ENCODE data around the gene MAST3. TPM values are rescaled to one million over a fixed set of nuclear protein-coding genes. Genes with fewer than 3 reads are reported as not detected.

The MAST3 gene
- total RNA-seq, 2 experiments from 2014 or later = 14.8 to 31.4 TPM

GRCh38 chr19:18173572-18174288 lies 76.2 kb downstream of the MAST3 start, which contains the start of gene IFI30:
IFI30 (plus strand) TSS chr19:18173813; CDS start chr19:18173842, 29 bp downstream.
- intact Hi-C loops (cut with micrococcal nuclease; ENCODE audit: unreplicated experiment) = no loop called here
- Histone ChIP-seq H3K9me2 (ENCODE audit: insufficient read depth, low read length) (no peaks in the 10 kb centered on the region), H3K27ac (ENCODE audit: low read depth, low read length, poor library complexity, severe bottlenecking) (peak within 1 kb of the TSS; percentile 93), H3K4me2 (ENCODE audit: low read length) (peak within 1 kb of the TSS; percentile 100), H3K4me1 (ENCODE audit: insufficient read depth, low read length, poor library complexity, severe bottlenecking) (peaks cover 63% of the 10 kb centered on the region), H3K4me3 (ENCODE audit: low read depth, low read length, poor library complexity, severe bottlenecking) (peak within 1 kb of the TSS; percentile 88), H2AFZ (ENCODE audit: low read length) (peak within 1 kb of the TSS; percentile 30; the same call in 1 of the 2 replicates), H4K20me1 (ENCODE audit: insufficient read depth, low read length) (peaks cover 6% of the 10 kb centered on the region; the same call in 1 of the 2 replicates), H3K79me2 (ENCODE audit: insufficient read depth, low read depth, low read length) (peaks cover 24% of the 10 kb centered on the region), H3K9me3 (ENCODE audit: low read length) (no peaks in the 10 kb centered on the region), H3K36me3 (ENCODE audit: insufficient read depth, low read length) (peaks cover 36% of the 10 kb centered on the region)
- CTCF ChIA-PET (ENCODE audit: unreplicated experiment) = no interaction called here
- no TSS peak for BruUV-seq (replicated peaks)
- peak; percentile 90 for DNase-seq (ENCODE audit: low spot score)
- POLR2A ChIA-PET = interaction anchor here (1.0 kb wide), 1 partner anchor 9 kb away, joined by 4 read pairs; no protein-coding TSS in a partner anchor
- TF ChIP-seq EZH2phosphoT487 (IDR thresholded peaks at IDR 0.05; ENCODE audit: borderline replicate concordance, low read depth, low read length) (no peak), CTCF (conservative IDR thresholded peaks at IDR 0.05; ENCODE audit: low read length) (no peak)

- no peak overlapping the region for H2AFZ ChIP-seq (ENCODE audit: low read length)
- intact Hi-C loops (cut with micrococcal nuclease; ENCODE audit: unreplicated experiment) = no loop called here
- TF ChIP-seq CTCF (conservative IDR thresholded peaks at IDR 0.05; ENCODE audit: low read length) (no peak), EZH2phosphoT487 (IDR thresholded peaks at IDR 0.05; ENCODE audit: borderline replicate concordance, low read depth, low read length) (no peak)
These were observed 77.4 kb downstream of the MAST3 start for GRCh38 chr19:18174983-18175382.

More at GRCh38 chr19:18174983-18175382, 77.4 kb downstream of the MAST3 start:
- Histone ChIP-seq H3K4me1 (ENCODE audit: insufficient read depth, low read length, poor library complexity, severe bottlenecking) (peaks cover 50% of the 10 kb centered on the region), H3K9me2 (ENCODE audit: insufficient read depth, low read length) (no peaks in the 10 kb centered on the region), H3K27ac (ENCODE audit: low read depth, low read length, poor library complexity, severe bottlenecking) (peak overlapping the region; percentile 93), H3K4me3 (ENCODE audit: low read depth, low read length, poor library complexity, severe bottlenecking) (peak overlapping the region; percentile 88), H3K9me3 (ENCODE audit: low read length) (no peaks in the 10 kb centered on the region), H3K4me2 (ENCODE audit: low read length) (peak overlapping the region; percentile 100), H3K79me2 (ENCODE audit: insufficient read depth, low read depth, low read length) (peaks cover 24% of the 10 kb centered on the region), H3K36me3 (ENCODE audit: insufficient read depth, low read length) (peaks cover 42% of the 10 kb centered on the region), H4K20me1 (ENCODE audit: insufficient read depth, low read length) (peaks cover 6% of the 10 kb centered on the region; the same call in 1 of the 2 replicates)
- CTCF ChIA-PET (ENCODE audit: unreplicated experiment) = no interaction called here
- POLR2A ChIA-PET = interaction anchor here (0.7 to 1.0 kb wide), 3 partner anchors 8 to 17 kb away, joined by 3 to 4 read pairs (median 3); no protein-coding TSS in a partner anchor
- no peak for DNase-seq (ENCODE audit: low spot score)
- no TSS peak for BruUV-seq (replicated peaks)
